Anterior cingulate cortex (tissue), 58 donors: ENCODE data around the gene MAP3K2.

ENCODE experiments used
- DNase-seq, 58 donors: peaks; one replicate each; lab custom pipeline; 2025; lab: John Stamatoyannopoulos, UW

The MAP3K2 gene

GRCh38 chr2:127387655-127388422 is at the start of gene MAP3K2:
Gene MAP3K2 (minus strand): TSS chr2:127387975. CDS start chr2:127343129, 44,846 bp downstream.
- peak; percentile 17 to 93 (median 84) for DNase-seq

GRCh38 chr2:127437056-127437455 is 49.3 kb upstream of the MAP3K2 start:
- no peak for DNase-seq

DNA sequence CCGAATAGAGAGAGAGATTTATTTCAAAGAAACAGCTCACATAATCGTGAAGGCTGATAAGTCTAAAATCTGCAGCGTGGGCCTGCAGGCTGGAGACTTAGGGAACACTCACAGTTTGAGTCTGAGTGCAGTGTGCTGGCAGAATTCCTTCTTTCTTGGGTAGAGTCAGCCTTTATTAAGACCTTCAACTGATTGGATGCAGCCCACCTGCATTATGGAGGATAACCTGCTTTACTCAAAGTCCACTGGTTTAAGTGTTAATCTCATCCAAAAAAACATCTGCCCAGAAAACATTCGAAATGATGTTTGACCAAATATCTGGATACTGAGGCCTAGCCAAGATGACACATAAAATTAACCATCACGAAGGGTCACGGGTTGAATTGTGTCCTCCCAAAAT is 46.7 kb upstream of the MAP3K2 start:
- DNase-seq, result no peak

DNA sequence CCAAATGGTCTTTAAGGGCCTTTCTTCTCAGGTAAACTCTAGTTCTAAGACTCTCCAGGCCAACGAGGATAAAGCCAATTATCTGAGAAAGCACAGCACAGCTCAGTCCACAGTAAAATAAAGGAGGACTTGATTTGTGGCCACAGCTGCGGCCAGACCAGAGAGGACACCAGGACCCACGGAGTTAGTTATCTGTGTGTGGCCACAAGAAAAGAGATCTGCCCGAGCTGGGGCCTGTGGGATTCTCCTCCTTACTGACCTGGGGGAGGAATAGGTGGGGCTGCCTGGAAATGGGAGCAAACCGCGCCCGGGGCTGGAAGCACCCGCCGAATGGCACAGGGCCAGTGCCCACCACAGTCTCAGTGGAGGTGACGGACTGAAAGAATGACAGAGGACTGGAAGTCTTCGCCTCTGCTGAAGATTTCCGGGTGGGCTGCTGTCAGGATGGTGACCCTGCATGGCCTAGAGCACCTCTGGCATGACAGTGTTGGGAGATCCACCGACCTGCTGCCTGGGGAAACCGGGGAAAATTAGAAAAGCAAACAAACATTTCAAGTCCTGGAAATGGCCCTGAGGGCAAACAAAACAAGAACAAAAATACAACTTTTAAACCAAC is 43.7 kb upstream of the MAP3K2 start:
- no peak for DNase-seq

- no peak for DNase-seq
Measured at GRCh38 chr2:127429844-127430425, 42.2 kb upstream of the MAP3K2 start.

- DNase-seq, result no peak
Measured at GRCh38 chr2:127429291-127429690, 41.5 kb upstream of the MAP3K2 start.

- DNase-seq, result no peak
Measured at GRCh38 chr2:127428815-127429109, 41.0 kb upstream of the MAP3K2 start.

DNA sequence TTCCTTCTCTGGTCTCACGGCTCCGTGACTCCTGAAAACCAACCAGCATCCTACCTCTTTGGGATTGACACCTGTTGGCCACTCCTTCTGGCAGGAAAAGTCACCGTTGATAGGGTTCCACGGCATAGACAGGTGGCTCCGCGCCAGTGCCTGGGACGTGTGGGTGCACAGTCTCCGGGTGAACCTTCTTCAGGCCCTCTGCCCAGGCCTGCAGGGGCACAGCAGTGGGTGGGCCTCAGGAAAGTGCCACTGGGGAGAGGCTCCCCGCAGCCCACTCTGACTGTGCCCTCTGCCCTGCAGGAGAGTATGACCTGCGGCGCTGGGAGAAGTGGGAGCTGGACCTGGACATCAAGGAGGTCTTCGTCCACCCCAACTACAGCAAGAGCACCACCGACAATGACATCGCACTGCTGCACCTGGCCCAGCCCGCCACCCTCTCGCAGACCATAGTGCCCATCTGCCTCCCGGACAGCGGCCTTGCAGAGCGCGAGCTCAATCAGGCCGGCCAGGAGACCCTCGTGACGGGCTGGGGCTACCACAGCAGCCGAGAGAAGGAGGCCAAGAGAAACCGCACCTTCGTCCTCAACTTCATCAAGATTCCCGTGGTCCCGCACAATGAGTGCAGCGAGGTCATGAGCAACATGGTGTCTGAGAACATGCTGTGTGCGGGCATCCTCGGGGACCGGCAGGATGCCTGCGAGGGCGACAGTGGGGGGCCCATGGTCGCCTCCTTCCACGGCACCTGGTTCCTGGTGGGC is 40.5 kb upstream of the MAP3K2 start:
- no peak for DNase-seq

GRCh38 chr2:127427376-127428056 is 39.7 kb upstream of the MAP3K2 start:
- DNase-seq, result no peak

DNA sequence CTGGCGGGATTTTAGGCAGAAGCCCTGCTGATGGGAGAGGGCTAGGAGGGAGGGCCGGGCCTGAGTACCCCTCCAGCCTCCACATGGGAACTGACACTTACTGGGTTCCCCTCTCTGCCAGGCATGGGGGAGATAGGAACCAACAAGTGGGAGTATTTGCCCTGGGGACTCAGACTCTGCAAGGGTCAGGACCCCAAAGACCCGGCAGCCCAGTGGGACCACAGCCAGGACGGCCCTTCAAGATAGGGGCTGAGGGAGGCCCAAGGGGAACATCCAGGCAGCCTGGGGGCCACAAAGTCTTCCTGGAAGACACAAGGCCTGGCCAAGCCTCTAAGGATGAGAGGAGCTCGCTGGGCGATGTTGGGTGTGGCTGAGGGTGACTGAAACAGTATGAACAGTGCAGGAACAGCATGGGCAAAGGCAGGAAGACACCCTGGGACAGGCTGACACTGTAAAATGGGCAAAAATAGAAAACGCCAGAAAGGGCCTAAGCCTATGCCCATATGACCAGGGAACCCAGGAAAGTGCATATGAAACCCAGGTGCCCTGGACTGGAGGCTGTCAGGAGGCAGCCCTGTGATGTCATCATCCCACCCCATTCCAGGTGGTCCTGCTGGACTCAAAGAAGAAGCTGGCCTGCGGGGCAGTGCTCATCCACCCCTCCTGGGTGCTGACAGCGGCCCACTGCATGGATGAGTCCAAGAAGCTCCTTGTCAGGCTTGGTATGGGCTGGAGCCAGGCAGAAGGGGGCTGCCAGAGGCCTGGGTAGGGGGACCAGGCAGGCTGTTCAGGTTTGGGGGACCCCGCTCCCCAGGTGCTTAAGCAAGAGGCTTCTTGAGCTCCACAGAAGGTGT is 39.0 kb upstream of the MAP3K2 start:
- no peak for DNase-seq

DNA sequence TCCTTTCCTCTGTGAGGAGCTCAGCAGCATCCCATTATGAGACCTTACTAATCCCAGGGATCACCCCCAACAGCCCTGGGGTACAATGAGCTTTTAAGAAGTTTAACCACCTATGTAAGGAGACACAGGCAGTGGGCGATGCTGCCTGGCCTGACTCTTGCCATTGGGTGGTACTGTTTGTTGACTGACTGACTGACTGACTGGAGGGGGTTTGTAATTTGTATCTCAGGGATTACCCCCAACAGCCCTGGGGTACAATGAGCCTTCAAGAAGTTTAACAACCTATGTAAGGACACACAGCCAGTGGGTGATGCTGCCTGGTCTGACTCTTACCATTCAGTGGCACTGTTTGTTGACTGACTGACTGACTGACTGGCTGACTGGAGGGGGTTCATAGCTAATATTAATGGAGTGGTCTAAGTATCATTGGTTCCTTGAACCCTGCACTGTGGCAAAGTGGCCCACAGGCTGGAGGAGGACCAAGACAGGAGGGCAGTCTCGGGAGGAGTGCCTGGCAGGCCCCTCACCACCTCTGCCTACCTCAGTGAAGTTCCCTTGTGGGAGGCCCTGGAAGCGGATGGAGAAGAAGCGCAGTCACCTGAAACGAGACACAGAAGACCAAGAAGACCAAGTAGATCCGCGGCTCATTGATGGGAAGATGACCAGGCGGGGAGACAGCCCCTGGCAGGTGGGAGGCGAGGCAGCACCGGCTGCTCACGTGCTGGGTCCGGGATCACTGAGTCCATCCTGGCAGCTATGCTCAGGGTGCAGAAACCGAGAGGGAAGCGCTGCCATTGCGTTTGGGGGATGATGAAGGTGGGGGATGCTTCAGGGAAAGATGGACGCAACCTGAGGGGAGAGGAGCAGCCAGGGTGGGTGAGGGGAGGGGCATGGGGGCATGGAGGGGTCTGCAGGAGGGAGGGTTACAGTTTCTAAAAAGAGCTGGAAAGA is 38.0 kb upstream of the MAP3K2 start:
- DNase-seq, result no peak

- no peak for DNase-seq
Measured at GRCh38 chr2:127424598-127425520, 37.1 kb upstream of the MAP3K2 start.

DNA sequence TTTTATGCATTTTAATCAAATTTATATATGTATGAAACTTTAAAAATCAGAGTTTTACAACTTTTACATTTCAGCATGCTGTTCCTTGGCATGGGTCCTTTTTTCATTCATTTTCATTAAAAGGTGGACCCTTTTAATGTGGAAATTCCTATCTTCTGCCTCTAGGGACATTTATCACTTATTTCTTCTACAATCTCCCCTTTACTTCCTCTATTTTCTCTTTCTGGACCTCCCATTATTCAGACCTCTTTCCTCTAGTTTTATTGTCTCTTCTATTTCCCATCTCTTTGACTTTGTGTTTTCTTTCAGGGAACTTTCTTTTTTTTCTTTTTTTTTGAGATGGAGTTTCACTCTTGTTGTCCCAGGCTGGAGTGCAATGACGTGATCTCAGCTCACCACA is 36.1 kb upstream of the MAP3K2 start:
- no peak for DNase-seq

DNA sequence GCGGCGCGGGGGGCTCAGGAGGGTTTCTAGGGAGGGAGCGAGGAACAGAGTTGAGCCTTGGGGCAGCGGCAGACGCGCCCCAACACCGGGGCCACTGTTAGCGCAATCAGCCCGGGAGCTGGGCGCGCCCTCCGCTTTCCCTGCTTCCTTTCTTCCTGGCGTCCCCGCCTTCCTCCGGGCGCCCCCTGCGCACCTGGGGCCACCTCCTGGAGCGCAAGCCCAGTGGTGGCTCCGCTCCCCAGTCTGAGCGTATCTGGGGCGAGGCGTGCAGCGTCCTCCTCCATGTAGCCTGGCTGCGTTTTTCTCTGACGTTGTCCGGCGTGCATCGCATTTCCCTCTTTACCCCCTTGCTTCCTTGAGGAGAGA is 35.7 kb upstream of the MAP3K2 start:
- DNase-seq, result no peak

GRCh38 chr2:127422559-127423477 is 35.0 kb upstream of the MAP3K2 start:
- DNase-seq, result no peak

GRCh38 chr2:127421871-127422558 is 34.2 kb upstream of the MAP3K2 start:
- DNase-seq, result no peak
